Liver (tissue), 9 donors: Measurements from ENCODE around the gene SYS1. TPM values are rescaled to one million over a fixed set of nuclear protein-coding genes. Genes with fewer than 3 reads are reported as not detected.

Experiments used
- DNase-seq: peaks from one replicate; pipeline ENCODE4 v3.0.0-alpha.2; 2017; ENCODE audit warnings: low spot score
- H3K27ac ChIP-seq, 2 donors: one replicate each; pipeline ENCODE4 v1.7.0; 2013; ENCODE audit warnings: inconsistent platforms in 2 of 2, low read length in 2 of 2, control low read depth in 1 of 2, low read depth in 1 of 2, mild to moderate bottlenecking in 1 of 2
- H3K27me3 ChIP-seq, 4 donors: one replicate each; pipeline versions ENCODE4 v1.6.1 to v1.7.0; 2013; ENCODE audit warnings: low read length in 3 of 4, inconsistent platforms in 1 of 4, mild to moderate bottlenecking in 1 of 4, moderate library complexity in 1 of 4; ENCODE audit not compliant: control insufficient read depth in 4 of 4, insufficient read depth in 4 of 4
- H3K36me3 ChIP-seq, 4 donors: one replicate each; pipeline versions ENCODE4 v1.6.1 to v1.7.0; 2013; ENCODE audit warnings: low read length in 3 of 4, mild to moderate bottlenecking in 3 of 4, low read depth in 1 of 4, moderate library complexity in 1 of 4; ENCODE audit not compliant: control insufficient read depth in 4 of 4, insufficient read depth in 3 of 4
- H3K4me1 ChIP-seq, 4 donors: one replicate each; pipeline versions ENCODE4 v1.6.1 to v1.7.0; 2013; ENCODE audit warnings: low read length in 3 of 4, mild to moderate bottlenecking in 3 of 4, moderate library complexity in 1 of 4; ENCODE audit not compliant: control insufficient read depth in 4 of 4, insufficient read depth in 4 of 4
- H3K4me3 ChIP-seq, 3 donors: one replicate each; pipeline versions ENCODE4 v1.6.1 to v1.7.0; 2013; ENCODE audit warnings: low read length in 3 of 3, control low read depth in 1 of 3, low read depth in 1 of 3, mild to moderate bottlenecking in 1 of 3
- H3K9ac ChIP-seq, 2 donors: one replicate each; pipeline ENCODE4 v1.7.0; 2013; ENCODE audit warnings: low read length in 2 of 2, mild to moderate bottlenecking in 2 of 2, moderate library complexity in 2 of 2, control low read depth in 1 of 2, low read depth in 1 of 2
- H3K9me3 ChIP-seq, 4 donors: one replicate each; pipeline versions ENCODE4 v1.6.1 to v1.7.0; 2013; ENCODE audit warnings: low read length in 3 of 4; ENCODE audit not compliant: control insufficient read depth in 4 of 4
- ATF3 ChIP-seq: IDR thresholded peaks from 2 replicates; pipeline ENCODE4 v1.6.1; 2016; ENCODE audit warnings: antibody characterized with exemption
- FOXA2 ChIP-seq: IDR thresholded peaks from 2 replicates; pipeline ENCODE4 v1.6.1; 2016; ENCODE audit warnings: antibody characterized with exemption
- GABPA ChIP-seq, 2 donors: IDR thresholded peaks in 1 of 2; conservative IDR thresholded peaks in 1 of 2; 2 replicates each; pipeline ENCODE4 v1.6.1; 2016; ENCODE audit warnings: antibody characterized with exemption in 2 of 2, mild to moderate bottlenecking in 1 of 2, moderate library complexity in 1 of 2
- HNF4A ChIP-seq, 2 donors: conservative IDR thresholded peaks; 2 replicates each; pipeline ENCODE4 v1.6.1; 2016; ENCODE audit warnings: antibody characterized with exemption in 2 of 2, mild to moderate bottlenecking in 2 of 2
- HNF4G ChIP-seq: IDR thresholded peaks from 2 replicates; pipeline ENCODE4 v1.6.1; 2016; ENCODE audit warnings: antibody characterized with exemption
- JUND ChIP-seq, 2 donors: IDR thresholded peaks; 2 replicates each; pipeline ENCODE4 v1.6.1; 2016; ENCODE audit warnings: antibody characterized with exemption in 2 of 2
- NR2F2 ChIP-seq: IDR thresholded peaks from 2 replicates; pipeline ENCODE4 v1.6.1; 2016; ENCODE audit warnings: antibody characterized with exemption
- RAD21 ChIP-seq, 2 donors: IDR thresholded peaks; 2 replicates each; pipeline ENCODE4 v1.6.1; 2016; ENCODE audit warnings: antibody characterized with exemption in 2 of 2, mild to moderate bottlenecking in 2 of 2
- RXRA ChIP-seq, 2 donors: IDR thresholded peaks; 2 replicates each; pipeline ENCODE4 v1.6.1; 2017 to 2018; ENCODE audit warnings: antibody characterized with exemption in 2 of 2, mild to moderate bottlenecking in 1 of 2
- SP1 ChIP-seq: IDR thresholded peaks from 2 replicates; pipeline ENCODE4 v1.6.1; 2018; ENCODE audit warnings: antibody characterized with exemption, mild to moderate bottlenecking
- TAF1 ChIP-seq: conservative IDR thresholded peaks from 2 replicates; pipeline ENCODE4 v1.6.1; 2016; ENCODE audit warnings: antibody characterized with exemption, mild to moderate bottlenecking
- YY1 ChIP-seq: IDR thresholded peaks from 2 replicates; pipeline ENCODE4 v1.6.1; 2016; ENCODE audit warnings: antibody characterized with exemption, mild to moderate bottlenecking
- ZBTB33 ChIP-seq: IDR thresholded peaks from 2 replicates; pipeline ENCODE4 v1.6.1; 2016; ENCODE audit warnings: antibody characterized with exemption
- WGBS: extraction: QIAGEN DNeasy Blood & Tissue Kit; methylation state at CpG from one replicate; pipeline ENCODE4 v1.1.7; 2013; 5-methylcytosine and 5-hydroxymethylcytosine counted together
- polyA plus RNA-seq, 2 donors: library from polyadenylated mRNA; stranded (reverse) in 1 of 2; unstranded in 1 of 2; fragments of 200-250 nt in 1 of 2; fragments of >200 nt in 1 of 2; fragmentation: Nextera tagmentation in 1 of 2; extraction: Ambion mirVana in 1 of 2; gene quantifications; one replicate each; pipeline versions ENCODE4 v1.2.1 to v1.2.3, GENCODE V29; 2013 to 2015
- total RNA-seq, 2 donors: library from RNA; depleted of rRNA; stranded (reverse); fragments of >200 nt; gene quantifications; one replicate each; pipeline ENCODE4 v1.2.3, GENCODE V29; 2014
- TF ChIP-seq, protein P1 (sequence below): fragments of 150-350 bp; IDR thresholded peaks from 2 replicates; pipeline ENCODE4 v1.5.1; 2017; ENCODE audit warnings: improper control_type of control experiment, low read depth, low read length; ENCODE audit not compliant: missing input control
- TF ChIP-seq, protein P2 (sequence below): IDR thresholded peaks from 2 replicates; pipeline ENCODE4 v1.6.1; 2016; ENCODE audit warnings: antibody characterized with exemption, mild to moderate bottlenecking
- donor health status: healthy.
- donor health status: healthy.
- donor health status: healthy.
- donor health status: healthy.
- donor health status: healthy.

SYS1 gene
- total and polyA plus RNA-seq, 4 donors = 15.0 to 37.8 (median 28.1) TPM

DNA sequence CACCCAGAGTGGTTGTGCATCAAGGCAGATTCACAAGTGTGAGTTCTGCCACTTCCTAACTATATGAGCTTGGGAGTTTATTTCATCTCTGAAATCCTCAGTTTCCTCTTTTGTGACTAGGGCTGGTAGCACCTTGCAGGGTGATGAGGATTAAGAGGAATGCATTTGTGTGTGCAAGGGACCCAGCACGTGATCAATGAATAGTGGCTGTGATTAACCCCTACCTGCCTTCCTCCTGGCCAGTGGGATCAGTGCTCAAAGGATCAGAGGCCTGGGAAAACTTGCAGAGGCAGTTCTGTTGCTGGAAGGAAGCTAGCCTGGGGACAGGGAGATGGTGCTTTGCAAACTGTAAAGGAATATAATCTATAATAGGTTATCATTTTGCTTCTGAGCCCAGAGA is 22.0 kb upstream of the SYS1 start:
- H3K9ac ChIP-seq = peak overlapping the region in 1 of 2 donors; percentile 44
- H3K4me3 ChIP-seq = no peak overlapping the region
- H3K9me3 ChIP-seq = no peaks in the 10 kb centered on the region
- H3K4me1 ChIP-seq = peaks cover 23 to 82% (median 53%) of the 10 kb centered on the region in 4 donors
- TF ChIP-seq RXRA (IDR thresholded peaks at IDR 0.05) (no peak), FOXA2 (no peak), GABPA (IDR thresholded peaks at IDR 0.05 in 1 of 2, conservative IDR thresholded peaks at IDR 0.05 in 1 of 2) (no peak), JUND (IDR thresholded peaks at IDR 0.05) (no peak), TAF1 (no peak), ZBTB33 (no peak), NR2F2 (no peak), YY1 (no peak), HNF4G (no peak)
- TF ChIP-seq, protein P1, sequence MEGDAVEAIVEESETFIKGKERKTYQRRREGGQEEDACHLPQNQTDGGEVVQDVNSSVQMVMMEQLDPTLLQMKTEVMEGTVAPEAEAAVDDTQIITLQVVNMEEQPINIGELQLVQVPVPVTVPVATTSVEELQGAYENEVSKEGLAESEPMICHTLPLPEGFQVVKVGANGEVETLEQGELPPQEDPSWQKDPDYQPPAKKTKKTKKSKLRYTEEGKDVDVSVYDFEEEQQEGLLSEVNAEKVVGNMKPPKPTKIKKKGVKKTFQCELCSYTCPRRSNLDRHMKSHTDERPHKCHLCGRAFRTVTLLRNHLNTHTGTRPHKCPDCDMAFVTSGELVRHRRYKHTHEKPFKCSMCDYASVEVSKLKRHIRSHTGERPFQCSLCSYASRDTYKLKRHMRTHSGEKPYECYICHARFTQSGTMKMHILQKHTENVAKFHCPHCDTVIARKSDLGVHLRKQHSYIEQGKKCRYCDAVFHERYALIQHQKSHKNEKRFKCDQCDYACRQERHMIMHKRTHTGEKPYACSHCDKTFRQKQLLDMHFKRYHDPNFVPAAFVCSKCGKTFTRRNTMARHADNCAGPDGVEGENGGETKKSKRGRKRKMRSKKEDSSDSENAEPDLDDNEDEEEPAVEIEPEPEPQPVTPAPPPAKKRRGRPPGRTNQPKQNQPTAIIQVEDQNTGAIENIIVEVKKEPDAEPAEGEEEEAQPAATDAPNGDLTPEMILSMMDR = no peak
- TF ChIP-seq, protein P2, sequence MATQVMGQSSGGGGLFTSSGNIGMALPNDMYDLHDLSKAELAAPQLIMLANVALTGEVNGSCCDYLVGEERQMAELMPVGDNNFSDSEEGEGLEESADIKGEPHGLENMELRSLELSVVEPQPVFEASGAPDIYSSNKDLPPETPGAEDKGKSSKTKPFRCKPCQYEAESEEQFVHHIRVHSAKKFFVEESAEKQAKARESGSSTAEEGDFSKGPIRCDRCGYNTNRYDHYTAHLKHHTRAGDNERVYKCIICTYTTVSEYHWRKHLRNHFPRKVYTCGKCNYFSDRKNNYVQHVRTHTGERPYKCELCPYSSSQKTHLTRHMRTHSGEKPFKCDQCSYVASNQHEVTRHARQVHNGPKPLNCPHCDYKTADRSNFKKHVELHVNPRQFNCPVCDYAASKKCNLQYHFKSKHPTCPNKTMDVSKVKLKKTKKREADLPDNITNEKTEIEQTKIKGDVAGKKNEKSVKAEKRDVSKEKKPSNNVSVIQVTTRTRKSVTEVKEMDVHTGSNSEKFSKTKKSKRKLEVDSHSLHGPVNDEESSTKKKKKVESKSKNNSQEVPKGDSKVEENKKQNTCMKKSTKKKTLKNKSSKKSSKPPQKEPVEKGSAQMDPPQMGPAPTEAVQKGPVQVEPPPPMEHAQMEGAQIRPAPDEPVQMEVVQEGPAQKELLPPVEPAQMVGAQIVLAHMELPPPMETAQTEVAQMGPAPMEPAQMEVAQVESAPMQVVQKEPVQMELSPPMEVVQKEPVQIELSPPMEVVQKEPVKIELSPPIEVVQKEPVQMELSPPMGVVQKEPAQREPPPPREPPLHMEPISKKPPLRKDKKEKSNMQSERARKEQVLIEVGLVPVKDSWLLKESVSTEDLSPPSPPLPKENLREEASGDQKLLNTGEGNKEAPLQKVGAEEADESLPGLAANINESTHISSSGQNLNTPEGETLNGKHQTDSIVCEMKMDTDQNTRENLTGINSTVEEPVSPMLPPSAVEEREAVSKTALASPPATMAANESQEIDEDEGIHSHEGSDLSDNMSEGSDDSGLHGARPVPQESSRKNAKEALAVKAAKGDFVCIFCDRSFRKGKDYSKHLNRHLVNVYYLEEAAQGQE = no peak
- no peak for DNase-seq
- H3K27me3 ChIP-seq = no peaks in the 10 kb centered on the region
- WGBS = 18% methylated on average over 1 of the region's 1 CpG
- peak overlapping the region; percentile 81 to 97 for H3K27ac ChIP-seq
- H3K36me3 ChIP-seq = peaks cover 0 to 13% (median under 1%) of the 10 kb centered on the region in 4 donors

- Histone ChIP-seq H3K27me3 (no peaks in the 10 kb centered on the region), H3K36me3 (peaks cover 0 to 13% (median 0%) of the 10 kb centered on the region in 4 donors), H3K27ac (peak overlapping the region; percentile 81 to 97), H3K4me3 (peak overlapping the region in 1 of 3 donors; percentile 40), H3K4me1 (peaks cover 23 to 81% (median 51%) of the 10 kb centered on the region in 4 donors), H3K9me3 (no peaks in the 10 kb centered on the region), H3K9ac (peak overlapping the region; percentile 30 to 44)
- no peak for DNase-seq
- WGBS = 25% methylated on average over 3 of the region's 3 CpGs
- TF ChIP-seq TAF1 (no peak), JUND (IDR thresholded peaks at IDR 0.05) (no peak), HNF4A (conservative IDR thresholded peaks at IDR 0.05) (peak; percentile 32 to 39), SP1 (no peak), NR2F2 (no peak), YY1 (no peak), FOXA2 (no peak), HNF4G (no peak), RAD21 (IDR thresholded peaks at IDR 0.05) (no peak), ZBTB33 (no peak), ATF3 (no peak), RXRA (IDR thresholded peaks at IDR 0.05) (peak; percentile 33 to 47)
- TF ChIP-seq, protein P2 = peak; percentile 23
- TF ChIP-seq, protein P1 = no peak
Measured at GRCh38 chr20:45341579-45341938, 21.4 kb upstream of the SYS1 start.
